ENCODE results near the gene FAM163B. TPM values are rescaled to one million over a fixed set of nuclear protein-coding genes. Genes with fewer than 3 reads are reported as not detected.

Gene FAM163B
- total RNA-seq (ENCODE audit: low replicate concordance) = not detected in 2 replicates

- DNase-seq (ENCODE audit: low read depth) = peak; percentile 16
- H3K4me3 ChIP-seq (ENCODE audit: low read depth, low read length) = no peak within 1 kb of the TSS
- TF ChIP-seq, protein P1, sequence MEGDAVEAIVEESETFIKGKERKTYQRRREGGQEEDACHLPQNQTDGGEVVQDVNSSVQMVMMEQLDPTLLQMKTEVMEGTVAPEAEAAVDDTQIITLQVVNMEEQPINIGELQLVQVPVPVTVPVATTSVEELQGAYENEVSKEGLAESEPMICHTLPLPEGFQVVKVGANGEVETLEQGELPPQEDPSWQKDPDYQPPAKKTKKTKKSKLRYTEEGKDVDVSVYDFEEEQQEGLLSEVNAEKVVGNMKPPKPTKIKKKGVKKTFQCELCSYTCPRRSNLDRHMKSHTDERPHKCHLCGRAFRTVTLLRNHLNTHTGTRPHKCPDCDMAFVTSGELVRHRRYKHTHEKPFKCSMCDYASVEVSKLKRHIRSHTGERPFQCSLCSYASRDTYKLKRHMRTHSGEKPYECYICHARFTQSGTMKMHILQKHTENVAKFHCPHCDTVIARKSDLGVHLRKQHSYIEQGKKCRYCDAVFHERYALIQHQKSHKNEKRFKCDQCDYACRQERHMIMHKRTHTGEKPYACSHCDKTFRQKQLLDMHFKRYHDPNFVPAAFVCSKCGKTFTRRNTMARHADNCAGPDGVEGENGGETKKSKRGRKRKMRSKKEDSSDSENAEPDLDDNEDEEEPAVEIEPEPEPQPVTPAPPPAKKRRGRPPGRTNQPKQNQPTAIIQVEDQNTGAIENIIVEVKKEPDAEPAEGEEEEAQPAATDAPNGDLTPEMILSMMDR (IDR thresholded peaks at IDR 0.05; ENCODE audit: insufficient read depth, low read length) = no peak
These were observed at the start of gene FAM163B for GRCh38 chr9:133609311-133610098. Gene FAM163B, minus strand, starts transcription at chr9:133609389. Its CDS starts 29,166 bp downstream, at chr9:133580223.

DNA sequence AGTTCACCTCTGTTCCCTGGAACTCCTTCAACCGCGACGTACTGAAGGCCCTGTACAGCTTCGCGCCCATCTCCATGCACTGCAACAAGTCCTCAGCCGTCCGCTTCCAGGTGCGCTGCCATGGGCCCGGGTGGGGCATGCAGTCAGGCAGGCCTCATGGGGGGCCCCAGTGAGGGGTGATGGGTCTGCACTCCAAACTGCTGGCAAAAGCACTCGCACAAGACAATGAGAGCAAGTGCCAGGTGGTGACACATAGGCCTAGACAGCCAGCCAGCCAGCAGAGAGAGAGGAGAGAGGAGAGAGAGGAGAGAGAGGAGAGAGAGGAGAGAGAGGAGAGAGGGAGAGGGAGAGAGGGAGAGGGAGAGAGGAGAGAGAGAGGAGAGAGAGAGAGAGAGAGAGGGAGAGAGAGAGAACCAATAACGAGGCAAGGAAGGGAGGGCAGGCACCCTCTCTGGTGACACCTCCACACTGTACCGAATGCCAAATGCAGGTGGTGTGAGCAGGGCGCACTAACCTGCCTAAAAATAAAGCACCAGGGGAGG is 48.0 kb upstream of the FAM163B start:
- H3K4me3 ChIP-seq (ENCODE audit: low read depth, low read length) = no peak overlapping the region
- TF ChIP-seq, protein P1 (IDR thresholded peaks at IDR 0.05; ENCODE audit: insufficient read depth, low read length) = no peak
- DNase-seq (ENCODE audit: low read depth) = peak; percentile 21

GRCh38 chr9:133656211-133657119 is 47.3 kb upstream of the FAM163B start:
- TF ChIP-seq, protein P1 (IDR thresholded peaks at IDR 0.05; ENCODE audit: insufficient read depth, low read length) = no peak
- no peak overlapping the region for H3K4me3 ChIP-seq (ENCODE audit: low read depth, low read length)
- no peak for DNase-seq (ENCODE audit: low read depth)

- TF ChIP-seq, protein P1 (IDR thresholded peaks at IDR 0.05; ENCODE audit: insufficient read depth, low read length) = no peak
These were observed 46.5 kb upstream of the FAM163B start for GRCh38 chr9:133655701-133656100.

GRCh38 chr9:133654736-133655657 is 45.8 kb upstream of the FAM163B start:
- TF ChIP-seq, protein P1 (IDR thresholded peaks at IDR 0.05; ENCODE audit: insufficient read depth, low read length) = no peak
- H3K4me3 ChIP-seq (ENCODE audit: low read depth, low read length) = no peak overlapping the region
- DNase-seq (ENCODE audit: low read depth) = no peak

More at GRCh38 chr9:133655701-133656100, 46.5 kb upstream of the FAM163B start:
- no peak for DNase-seq (ENCODE audit: low read depth)
- H3K4me3 ChIP-seq (ENCODE audit: low read depth, low read length) = no peak overlapping the region

DNA sequence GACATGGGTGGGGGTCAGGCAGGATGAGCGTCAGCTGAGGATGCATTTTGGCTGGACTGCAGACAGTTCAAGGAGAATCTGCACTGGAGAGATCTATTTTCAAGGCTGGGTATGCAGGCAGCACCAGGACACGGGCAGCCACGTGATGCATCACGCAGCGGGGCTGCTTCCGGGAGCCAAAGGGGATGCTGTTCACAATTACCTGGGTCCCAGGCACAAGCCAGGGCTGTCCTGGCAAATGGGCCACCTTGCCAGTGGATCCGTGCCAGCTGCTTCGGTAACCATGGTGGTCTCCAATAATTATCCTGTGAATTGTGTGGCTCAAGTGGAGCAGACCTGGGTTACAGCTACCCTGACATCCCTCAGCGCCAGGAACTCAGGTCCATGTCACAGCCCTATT is 44.4 kb upstream of the FAM163B start:
- no peak for DNase-seq (ENCODE audit: low read depth)
- H3K4me3 ChIP-seq (ENCODE audit: low read depth, low read length) = no peak overlapping the region
- TF ChIP-seq, protein P1 (IDR thresholded peaks at IDR 0.05; ENCODE audit: insufficient read depth, low read length) = no peak

Measured in fibroblast of the aortic adventitia (primary cell).